Daoy (cell line): ENCODE data around the gene MOB3B. TPM values are rescaled to one million over a fixed set of nuclear protein-coding genes. Genes with fewer than 3 reads are reported as not detected.

Source experiments
- DNase-seq: peaks from one replicate; pipeline ENCODE4 v3.0.0-alpha.2; 2015; ENCODE audit warnings: low read depth
- total RNA-seq: library from RNA; depleted of rRNA; stranded (reverse); fragments of >200 nt; shearing (Covaris generic); gene quantifications from 2 replicates; pipeline ENCODE4 v1.2.3, GENCODE V29; 2014

MOB3B gene
- total RNA-seq, 1 experiment from 2014 or later = 0.91 TPM

DNA sequence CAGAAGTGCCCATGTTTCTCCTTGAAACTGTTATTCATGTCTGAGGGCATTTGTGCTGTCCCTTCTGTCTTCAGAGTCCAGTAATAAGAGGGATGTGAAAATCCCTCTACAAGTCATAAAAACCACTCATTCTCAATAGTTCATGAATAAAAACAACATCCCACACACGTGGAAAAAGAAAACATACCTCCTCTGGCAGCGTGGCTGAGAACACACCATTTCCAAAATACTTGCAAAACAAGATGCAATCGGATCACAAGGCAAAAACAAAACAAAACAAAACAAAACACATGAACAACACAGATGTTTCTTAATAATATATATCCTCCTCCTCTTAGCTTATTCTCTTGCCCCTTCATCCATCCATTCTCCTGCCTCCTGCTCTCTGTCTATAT, 161.7 kb downstream of the MOB3B start:
- no peak for DNase-seq

GRCh38 chr9:27367175-27367798, 162.3 kb downstream of the MOB3B start:
- no peak for DNase-seq

- DNase-seq = peak; percentile 65
These were observed 163.8 kb downstream of the MOB3B start for GRCh38 chr9:27365707-27366376.

GRCh38 chr9:27362447-27363210, 167.0 kb downstream of the MOB3B start:
- no peak for DNase-seq

- no peak for DNase-seq
These were observed 168.1 kb downstream of the MOB3B start for GRCh38 chr9:27361492-27361891.

- DNase-seq = no peak
These were observed 169.9 kb downstream of the MOB3B start for GRCh38 chr9:27359763-27360162.

GRCh38 chr9:27358007-27358406, 171.6 kb downstream of the MOB3B start:
- no peak for DNase-seq

- no peak for DNase-seq
These were observed 173.2 kb downstream of the MOB3B start for GRCh38 chr9:27356446-27356845.

GRCh38 chr9:27355166-27355565, 174.4 kb downstream of the MOB3B start:
- no peak for DNase-seq

DNA sequence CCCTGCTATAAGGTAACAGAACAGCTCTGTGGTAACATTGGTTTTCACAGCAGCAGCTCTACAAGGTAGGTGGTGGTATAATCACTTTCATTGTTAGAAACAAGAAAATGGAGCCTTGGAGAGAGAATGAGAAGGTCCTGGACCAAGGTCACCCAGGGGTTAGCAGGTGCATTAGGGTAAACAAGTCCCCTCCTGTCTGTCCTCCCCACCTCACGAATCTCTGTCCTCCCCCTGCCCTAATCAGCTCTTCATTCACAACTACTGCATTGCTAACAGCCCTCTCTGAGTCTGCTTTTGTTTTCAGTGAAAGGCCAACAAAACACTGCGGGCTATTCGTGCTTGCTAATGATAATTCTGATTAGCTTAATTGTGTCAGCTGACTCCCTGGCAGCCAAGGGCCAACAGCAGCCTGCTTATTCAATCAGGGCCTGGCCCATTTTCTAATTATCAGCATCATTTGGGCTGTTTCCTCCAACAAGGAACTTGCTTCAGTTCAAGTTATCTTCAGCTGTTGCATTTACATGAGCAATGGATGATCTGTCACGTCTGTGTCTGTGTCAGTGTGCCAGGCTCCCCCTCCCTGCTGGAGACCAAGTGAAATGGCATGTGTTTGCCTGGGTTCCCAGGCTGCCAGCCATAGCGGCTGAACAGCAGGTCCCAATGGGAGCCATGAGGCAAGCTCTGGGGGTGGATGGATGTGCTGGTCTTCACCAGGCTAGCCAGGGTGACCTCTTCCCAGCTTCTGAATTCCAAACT, 176.0 kb downstream of the MOB3B start:
- DNase-seq = no peak

GRCh38 chr9:27353166-27353473, 176.5 kb downstream of the MOB3B start:
- no peak for DNase-seq

- no peak for DNase-seq
These were observed 177.0 kb downstream of the MOB3B start for GRCh38 chr9:27352457-27353165.

GRCh38 chr9:27351438-27351837, 178.2 kb downstream of the MOB3B start:
- DNase-seq = no peak

- no peak for DNase-seq
These were observed 179.1 kb downstream of the MOB3B start for GRCh38 chr9:27350382-27350976.

- no peak for DNase-seq
These were observed 179.9 kb downstream of the MOB3B start for GRCh38 chr9:27349698-27350080.

DNA sequence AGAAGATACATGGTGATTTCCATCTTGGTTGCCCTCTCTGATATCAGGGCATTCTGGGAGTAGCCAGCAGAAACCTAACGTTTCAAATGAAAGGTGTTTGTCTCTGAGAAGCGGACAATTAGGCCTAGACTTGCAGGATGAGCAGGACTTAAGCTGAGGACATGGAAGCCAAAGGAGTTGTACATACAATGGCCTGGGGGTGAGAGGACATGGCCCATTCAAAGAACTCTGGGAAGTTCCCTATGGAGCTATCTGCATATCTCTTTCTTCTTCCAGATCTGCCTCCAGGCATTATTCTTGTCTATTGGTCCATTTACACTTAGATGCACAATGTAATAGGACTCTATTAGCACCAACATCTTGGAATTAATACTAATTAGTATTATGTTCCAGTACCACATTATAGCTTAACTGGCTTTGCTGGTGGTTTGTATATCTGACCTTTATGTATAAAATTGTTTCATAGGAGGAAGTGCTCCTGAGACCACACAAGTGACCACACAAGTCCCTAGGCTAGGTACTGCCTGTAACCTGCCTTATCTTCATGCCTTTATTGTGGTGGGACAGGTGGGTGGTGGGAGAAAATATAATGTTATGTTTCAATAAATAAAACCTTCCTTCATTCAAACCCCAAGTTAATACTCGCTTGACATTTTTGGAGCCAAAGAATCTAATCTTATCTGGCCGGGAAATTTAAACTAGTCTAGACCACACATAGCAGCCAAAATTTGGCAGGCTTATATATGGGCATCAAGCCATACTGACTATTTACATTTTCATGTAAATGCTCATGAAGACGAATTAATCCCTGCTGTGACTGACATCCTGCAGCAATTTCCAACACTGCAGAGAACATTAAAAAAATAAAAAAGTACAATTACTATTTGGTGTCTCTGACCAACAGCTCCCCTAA, 180.6 kb downstream of the MOB3B start:
- DNase-seq = no peak

DNA sequence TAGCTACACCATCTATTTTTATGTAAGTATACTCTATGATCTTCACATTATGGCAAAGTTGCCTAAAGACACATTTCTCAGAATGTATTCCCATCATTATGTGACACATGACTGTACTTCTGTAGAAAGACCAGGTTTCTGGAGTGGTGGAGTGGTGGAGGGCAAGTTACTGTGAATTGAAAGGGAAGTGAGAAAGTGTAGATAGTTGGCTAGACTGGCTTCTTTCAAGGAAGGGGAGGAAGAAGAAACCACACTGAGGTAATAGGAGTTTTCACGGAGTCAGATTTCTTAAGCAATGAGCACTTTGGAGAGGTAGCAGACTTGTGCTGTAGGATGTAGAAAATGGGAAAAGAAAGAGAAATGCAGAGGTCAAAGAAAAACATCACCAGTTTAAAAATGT, 181.7 kb downstream of the MOB3B start:
- no peak for DNase-seq

GRCh38 chr9:27344776-27345175, 184.8 kb downstream of the MOB3B start:
- no peak for DNase-seq

DNA sequence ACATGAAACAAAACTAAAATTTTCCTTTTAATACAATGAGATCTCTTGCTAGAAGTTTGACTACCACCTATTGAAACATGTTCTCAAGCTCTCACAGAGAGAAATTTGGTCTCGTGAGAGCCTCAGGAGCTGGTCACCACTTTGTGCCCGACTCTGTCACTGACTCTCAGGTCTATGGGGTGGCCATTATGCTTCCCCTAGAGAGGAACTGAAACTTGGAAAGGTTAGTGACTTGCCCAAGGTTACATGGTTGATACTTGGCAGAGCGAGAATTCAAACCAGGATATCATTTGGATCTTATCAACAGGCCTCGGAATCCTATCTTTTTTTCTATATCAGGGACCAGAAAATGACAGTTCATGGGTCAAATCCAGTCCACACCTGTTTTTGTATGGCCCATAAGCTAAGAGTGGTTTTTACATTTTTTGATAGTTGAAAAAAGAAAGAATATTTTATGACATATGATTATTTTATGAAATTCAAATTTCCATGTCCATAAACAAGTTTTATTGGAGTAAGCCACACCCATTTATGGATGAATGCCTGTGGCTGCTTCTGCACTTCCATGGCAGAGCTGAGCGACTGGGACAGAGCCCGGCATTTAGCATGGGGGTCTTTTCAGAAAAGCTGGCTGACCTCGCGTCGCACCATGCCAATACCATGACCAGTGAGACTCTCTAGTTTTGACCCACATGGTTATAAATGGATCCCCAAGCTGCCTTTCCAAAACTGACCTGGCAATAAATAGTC, 187.9 kb downstream of the MOB3B start:
- DNase-seq = no peak
